Measurements from ENCODE around the gene USHBP1. TPM values are rescaled to one million over a fixed set of nuclear protein-coding genes. Genes with fewer than 3 reads are reported as not detected.
"Not testable (repeated sequence)": the region's sequence is repeated elsewhere in the genome, so short reads cannot be mapped to it uniquely, and the experiment has no call there.

Gene USHBP1
- total RNA-seq, 4 donors from 2014 or later = 0.70 to 4.8 (median 0.73) TPM; not detected in 1

DNA sequence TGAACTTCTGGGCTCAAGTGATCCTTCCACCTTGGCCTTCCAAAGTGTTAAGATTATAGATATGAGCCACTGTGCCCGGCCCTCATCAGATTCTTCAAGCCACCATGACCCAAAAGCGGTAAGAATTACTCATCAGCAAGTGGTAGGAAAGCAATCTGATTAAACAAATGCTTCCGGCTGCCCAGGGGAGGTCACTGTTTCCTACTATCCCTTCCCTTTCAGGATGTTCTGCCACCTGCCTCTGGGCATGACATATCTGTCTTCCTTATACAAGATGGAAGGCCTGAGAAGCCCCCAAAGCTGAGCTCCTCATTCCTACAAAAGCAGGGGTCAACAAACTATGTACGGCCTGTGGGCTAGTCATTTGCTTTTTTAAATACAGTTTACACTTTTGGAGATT, 31.7 kb upstream of the USHBP1 start:
- peaks cover 0 to 32% (median 0%) of the 10 kb centered on the region in 3 donors for H3K36me3 ChIP-seq
- no peak overlapping the region for H3K4me3 ChIP-seq
- peaks cover 8 to 31% (median 8%) of the 10 kb centered on the region in 3 donors for H3K4me1 ChIP-seq
- 47 to 49% methylated on average over 4 of the region's 4 CpGs for WGBS, 2 donors
- intact Hi-C loops (cut with DNase I) = loop anchor here (10.0 kb wide), 1 partner anchor 89 kb away; no protein-coding TSS in a partner anchor
- no peak for DNase-seq
- H3K27me3 ChIP-seq = no peaks in the 10 kb centered on the region
- TF ChIP-seq, protein P1, sequence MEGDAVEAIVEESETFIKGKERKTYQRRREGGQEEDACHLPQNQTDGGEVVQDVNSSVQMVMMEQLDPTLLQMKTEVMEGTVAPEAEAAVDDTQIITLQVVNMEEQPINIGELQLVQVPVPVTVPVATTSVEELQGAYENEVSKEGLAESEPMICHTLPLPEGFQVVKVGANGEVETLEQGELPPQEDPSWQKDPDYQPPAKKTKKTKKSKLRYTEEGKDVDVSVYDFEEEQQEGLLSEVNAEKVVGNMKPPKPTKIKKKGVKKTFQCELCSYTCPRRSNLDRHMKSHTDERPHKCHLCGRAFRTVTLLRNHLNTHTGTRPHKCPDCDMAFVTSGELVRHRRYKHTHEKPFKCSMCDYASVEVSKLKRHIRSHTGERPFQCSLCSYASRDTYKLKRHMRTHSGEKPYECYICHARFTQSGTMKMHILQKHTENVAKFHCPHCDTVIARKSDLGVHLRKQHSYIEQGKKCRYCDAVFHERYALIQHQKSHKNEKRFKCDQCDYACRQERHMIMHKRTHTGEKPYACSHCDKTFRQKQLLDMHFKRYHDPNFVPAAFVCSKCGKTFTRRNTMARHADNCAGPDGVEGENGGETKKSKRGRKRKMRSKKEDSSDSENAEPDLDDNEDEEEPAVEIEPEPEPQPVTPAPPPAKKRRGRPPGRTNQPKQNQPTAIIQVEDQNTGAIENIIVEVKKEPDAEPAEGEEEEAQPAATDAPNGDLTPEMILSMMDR (IDR thresholded peaks at IDR 0.05) = no peak
- TF ChIP-seq POLR2A (IDR thresholded peaks at IDR 0.05) = no peak
- no peak overlapping the region for H3K27ac ChIP-seq
- H3K9me3 ChIP-seq = no peaks in the 10 kb centered on the region

DNA sequence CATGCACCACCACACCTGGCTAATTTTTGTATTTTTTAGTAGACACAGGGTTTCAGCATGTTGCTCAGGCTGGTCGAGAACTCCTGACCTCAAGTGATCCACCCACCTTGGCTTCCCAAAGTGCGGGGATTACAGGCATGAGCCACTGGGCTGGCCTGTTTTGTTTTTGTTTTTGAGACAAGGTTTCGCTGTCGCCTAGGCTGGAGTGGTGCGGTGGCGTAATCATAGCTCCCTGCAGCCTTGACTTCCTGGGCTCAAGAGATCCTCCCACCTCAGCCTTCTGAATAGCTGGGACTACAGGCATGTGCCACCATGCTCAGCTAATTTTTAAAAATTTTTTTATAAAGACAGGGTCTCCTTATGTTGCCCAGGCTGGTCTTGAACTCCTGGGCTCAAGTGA, 31.0 kb upstream of the USHBP1 start:
- peaks cover 0 to 24% (median 0%) of the 10 kb centered on the region in 3 donors for H3K36me3 ChIP-seq
- H3K9me3 ChIP-seq, H3K27me3 ChIP-seq, DNase-seq, H3K27ac ChIP-seq, H3K4me3 ChIP-seq: not testable (repeated sequence)
- 88 to 92% methylated on average over 5 to 6 of the region's 6 CpGs for WGBS, 2 donors
- H3K4me1 ChIP-seq = peaks cover 8 to 28% (median 8%) of the 10 kb centered on the region in 3 donors
- intact Hi-C loops (cut with DNase I) = loop anchor here (10.0 kb wide), 1 partner anchor 89 kb away; no protein-coding TSS in a partner anchor

DNA sequence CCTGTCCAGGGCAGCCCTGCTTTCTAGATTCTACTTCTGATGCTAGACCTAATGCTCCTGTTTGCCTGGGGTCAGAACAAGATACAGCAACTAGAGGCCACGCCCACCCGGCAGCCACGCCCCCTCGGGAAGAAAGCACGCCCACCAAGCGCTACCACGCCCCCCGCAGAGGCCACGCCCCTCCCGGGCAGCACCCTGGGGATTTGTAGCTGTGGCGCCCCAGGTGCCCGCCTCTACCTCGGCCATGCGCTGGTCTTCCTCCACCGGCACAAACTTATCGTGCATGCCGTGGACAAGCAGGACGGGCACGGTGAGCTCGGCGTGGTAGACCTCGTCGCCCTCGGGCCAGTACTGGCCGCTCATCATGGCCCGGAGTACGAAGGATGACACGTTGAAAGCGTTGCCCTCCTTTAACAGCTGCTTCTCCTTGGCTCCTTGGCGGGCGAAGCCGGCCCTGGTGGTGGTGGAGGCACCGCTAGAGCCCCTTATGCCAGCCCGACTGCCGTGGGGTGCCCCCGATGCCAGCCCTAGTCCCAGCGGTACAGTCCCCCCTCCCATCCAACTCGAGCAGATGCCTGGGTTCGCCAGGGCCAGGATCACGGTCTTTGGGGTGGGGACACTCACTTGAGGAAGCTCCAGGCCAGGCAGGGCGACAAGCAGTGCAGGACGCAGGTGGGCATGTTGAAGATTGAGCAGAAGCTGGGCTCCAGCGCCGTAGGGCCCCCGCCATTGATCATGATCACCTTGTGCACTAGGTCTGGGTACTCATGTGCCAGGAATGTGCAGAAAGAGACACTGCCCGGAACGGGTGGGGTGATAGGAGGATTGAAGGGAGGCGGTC, 29.7 kb upstream of the USHBP1 start:
- peaks cover 0 to 18% (median 0%) of the 10 kb centered on the region in 3 donors for H3K36me3 ChIP-seq
- intact Hi-C loops (cut with DNase I) = loop anchor here (10.0 kb wide), 1 partner anchor 91 kb away; no protein-coding TSS in a partner anchor
- H3K27ac ChIP-seq = peak overlapping the region in 1 of 4 donors; percentile 3
- DNase-seq = no peak
- no peaks in the 10 kb centered on the region for H3K9me3 ChIP-seq
- peaks cover 0 to 2% (median 0%) of the 10 kb centered on the region in 4 donors for H3K27me3 ChIP-seq
- H3K4me3 ChIP-seq = no peak overlapping the region
- WGBS, 2 donors = 67 to 93% methylated on average over 10 to 19 of the region's 48 CpGs
- peaks cover 8 to 33% (median 8%) of the 10 kb centered on the region in 3 donors for H3K4me1 ChIP-seq
- TF ChIP-seq, protein P1 (IDR thresholded peaks at IDR 0.05) = no peak
- TF ChIP-seq POLR2A (IDR thresholded peaks at IDR 0.05) = no peak

- Histone ChIP-seq H3K9me3 (no peaks in the 10 kb centered on the region), H3K27me3 (peaks cover 0 to 9% (median 0%) of the 10 kb centered on the region in 4 donors), H3K4me1 (peaks cover 8 to 34% (median 8%) of the 10 kb centered on the region in 3 donors), H3K27ac (no peak overlapping the region), H3K36me3 (peaks cover 0 to 18% (median 0%) of the 10 kb centered on the region in 3 donors), H3K4me3 (no peak overlapping the region)
- intact Hi-C loops (cut with DNase I) = loop anchor here (10.0 kb wide), 1 partner anchor 91 kb away; no protein-coding TSS in a partner anchor
- DNase-seq = no peak
- 83 to 93% methylated on average over 12 to 14 of the region's 14 CpGs for WGBS, 2 donors
- no peak for TF ChIP-seq POLR2A (IDR thresholded peaks at IDR 0.05)
- TF ChIP-seq, protein P1 (IDR thresholded peaks at IDR 0.05) = no peak
These were observed 29.1 kb upstream of the USHBP1 start for GRCh38 chr19:17293605-17294004.

DNA sequence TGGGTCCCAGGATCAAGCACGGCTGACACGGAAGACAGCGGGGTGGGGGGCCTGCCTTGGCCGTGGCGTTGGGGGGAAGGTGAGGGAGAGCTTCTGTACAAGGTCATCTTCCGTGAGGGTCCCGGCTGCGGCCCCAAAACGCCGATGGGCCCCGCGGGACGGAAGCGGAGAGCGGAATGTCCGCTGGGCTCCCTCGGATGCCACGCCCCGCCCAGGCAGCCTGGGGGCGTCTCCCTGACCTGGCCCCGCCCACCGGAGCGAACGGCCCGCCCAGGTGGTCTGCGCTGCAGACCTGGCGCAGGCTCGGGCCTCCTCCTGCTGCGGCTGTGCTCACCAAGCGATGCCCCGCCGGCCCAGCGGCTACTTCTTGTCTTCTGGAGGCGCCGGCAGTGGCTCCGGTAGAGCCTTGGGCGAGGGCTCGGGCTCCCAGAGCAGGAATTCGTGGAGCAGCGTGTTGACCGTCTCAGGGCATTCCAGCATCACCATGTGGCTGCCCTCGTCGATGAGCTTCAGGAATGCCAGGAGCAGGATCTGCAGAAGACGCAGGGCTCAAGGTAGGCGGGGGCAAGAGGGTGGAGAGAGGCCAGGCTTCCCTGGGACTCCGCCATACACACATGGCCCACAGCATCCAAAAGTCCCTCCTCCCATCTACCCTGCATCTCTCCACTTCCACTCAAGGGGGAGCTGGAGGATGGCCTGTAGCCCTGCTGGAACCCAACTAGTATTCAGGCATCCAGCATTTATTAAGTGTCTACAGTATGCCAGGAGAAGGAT, 27.9 kb upstream of the USHBP1 start:
- H3K9me3 ChIP-seq = no peaks in the 10 kb centered on the region
- peak overlapping the region; percentile 68 to 88 (median 79) for H3K27ac ChIP-seq
- peaks cover 0 to 11% (median 0%) of the 10 kb centered on the region in 4 donors for H3K27me3 ChIP-seq
- intact Hi-C loops (cut with DNase I) = loop anchor here (10.0 kb wide), 1 partner anchor 92 kb away; no protein-coding TSS in a partner anchor
- TF ChIP-seq, protein P1 (IDR thresholded peaks at IDR 0.05) = peak; percentile 60 to 85 (median 66)
- TF ChIP-seq POLR2A (IDR thresholded peaks at IDR 0.05) = peak in 1 of 4 donors; percentile 34
- H3K36me3 ChIP-seq = peaks cover 0 to 7% (median 0%) of the 10 kb centered on the region in 3 donors
- DNase-seq = no peak
- peaks cover 8 to 34% (median 8%) of the 10 kb centered on the region in 3 donors for H3K4me1 ChIP-seq
- 0% methylated on average over 2 to 16 of the region's 46 CpGs for WGBS, 2 donors
- peak overlapping the region; percentile 54 to 72 (median 65) for H3K4me3 ChIP-seq
